H1 (cell line): Measurements from ENCODE around the gene SPPL2A. TPM values are rescaled to one million over a fixed set of nuclear protein-coding genes. Genes with fewer than 3 reads are reported as not detected.

Source experiments
- BRCA1 ChIP-seq: IDR thresholded peaks from 2 replicates; pipeline ENCODE4 v1.6.1; 2012; ENCODE audit warnings: low read depth, low read length, improper control_type of control experiment
- POU5F1 ChIP-seq: IDR thresholded peaks from 2 replicates; pipeline ENCODE4 v1.6.1; 2011; ENCODE audit warnings: low read depth, mild to moderate bottlenecking, low read length, moderate library complexity
- SP2 ChIP-seq: IDR thresholded peaks from 2 replicates; pipeline ENCODE4 v1.6.1; 2012; ENCODE audit warnings: mild to moderate bottlenecking, low read length, inconsistent platforms
- polyA plus RNA-seq, 7 experiments: library from polyadenylated mRNA; depleted of rRNA in 3 of 7; stranded (reverse) in 5 of 7; unstranded in 2 of 7; fragments of >200 nt in 5 of 7; fragments of 200-250 nt in 2 of 7; gene quantifications; 1 replicate in 5 of 7; 2 replicates in 1 of 7; 4 replicates in 1 of 7; pipeline versions ENCODE4 v1.2.1 to v1.2.3, GENCODE V29; 2011 to 2013; ENCODE audit warnings: missing spikeins in 2 of 7, mixed read lengths in 2 of 7
- total RNA-seq: library from RNA; stranded (reverse); fragmentation: NEBNext Ultra II Directional; extraction: Animal tissue kit (Norgen Biotek cat#: 25700); gene quantifications from 2 replicates; pipeline ENCODE4 v1.2.1, GENCODE V29; 2021

The SPPL2A gene
- total and polyA plus RNA-seq, 2 of the 8 experiments (the other 6 are each of a cell fraction or from before 2014, with no cell fraction given) = 15.6 to 52.9 TPM

GRCh38 chr15:50810128-50810527, 44.6 kb upstream of the SPPL2A start (continued):
- no peak for TF ChIP-seq SP2
- no peak for TF ChIP-seq POU5F1
- TF ChIP-seq BRCA1 = no peak
